NT2/D1 (cell line): ENCODE measurements around the gene KPNB1.

ENCODE experiments used
- SUZ12 ChIP-seq: IDR thresholded peaks from 2 replicates; pipeline ENCODE4 v1.6.1; 2011; ENCODE audit not compliant: insufficient read length, insufficient read depth; ENCODE audit errors: extremely low read depth
- YY1 ChIP-seq: IDR thresholded peaks from 2 replicates; pipeline ENCODE4 v1.6.1; 2011; ENCODE audit not compliant: insufficient read length, insufficient read depth
- ZNF274 ChIP-seq: IDR thresholded peaks from 2 replicates; pipeline ENCODE4 v1.6.1; 2011; ENCODE audit warnings: mild to moderate bottlenecking, low read depth, low read length

DNA sequence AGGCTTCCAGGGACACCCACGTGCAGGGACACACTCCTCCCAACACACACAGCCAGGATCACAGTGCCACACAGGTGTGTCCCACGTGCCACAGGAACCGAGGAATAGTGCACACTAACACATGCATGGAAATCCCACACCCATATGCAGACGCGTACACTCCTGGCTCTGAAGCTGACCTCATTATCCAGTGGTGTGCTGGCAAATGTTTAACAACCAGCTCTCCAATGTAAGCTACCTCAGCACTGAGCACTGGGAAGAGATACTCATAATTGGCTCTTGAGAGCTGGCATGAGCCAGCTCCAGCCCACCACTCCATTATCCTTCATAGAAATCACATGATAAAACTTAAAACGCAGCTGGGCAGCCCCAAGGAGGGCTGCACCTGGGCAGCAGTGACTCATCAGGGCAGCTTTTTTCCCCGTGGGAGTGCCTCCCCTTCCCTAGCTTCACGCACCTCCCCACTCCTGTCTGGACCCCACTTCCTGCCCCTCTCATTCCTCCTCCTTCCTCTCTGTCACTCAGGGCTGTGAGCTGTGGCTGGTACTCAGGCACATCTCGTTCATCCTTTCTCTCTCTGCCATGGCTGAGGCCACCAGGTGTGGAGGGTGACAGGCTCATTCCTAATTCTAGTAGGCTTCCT, 68.4 kb downstream of the KPNB1 start:
- TF ChIP-seq SUZ12 (no peak), YY1 (no peak), ZNF274 (no peak)
